Mammary epithelial cell (primary cell): ENCODE measurements around the gene ZMIZ1.

Experiments used
- EZH2 ChIP-seq: IDR thresholded peaks from 2 replicates; pipeline ENCODE4 v1.6.1; 2012; ENCODE audit warnings: low read length, inconsistent platforms, borderline replicate concordance
- TF ChIP-seq, protein P1 (sequence below), 2 donors: IDR thresholded peaks in 1 of 2; conservative IDR thresholded peaks in 1 of 2; 2 replicates each; pipeline ENCODE4 v1.5.1; 2011 to 2012; ENCODE audit warnings: inconsistent platforms in 2 of 2, low read length in 2 of 2, mild to moderate bottlenecking in 2 of 2, control low read depth in 1 of 2, low read depth in 1 of 2; ENCODE audit not compliant: insufficient read depth in 1 of 2; ENCODE audit errors: extremely low read depth in 1 of 2

DNA sequence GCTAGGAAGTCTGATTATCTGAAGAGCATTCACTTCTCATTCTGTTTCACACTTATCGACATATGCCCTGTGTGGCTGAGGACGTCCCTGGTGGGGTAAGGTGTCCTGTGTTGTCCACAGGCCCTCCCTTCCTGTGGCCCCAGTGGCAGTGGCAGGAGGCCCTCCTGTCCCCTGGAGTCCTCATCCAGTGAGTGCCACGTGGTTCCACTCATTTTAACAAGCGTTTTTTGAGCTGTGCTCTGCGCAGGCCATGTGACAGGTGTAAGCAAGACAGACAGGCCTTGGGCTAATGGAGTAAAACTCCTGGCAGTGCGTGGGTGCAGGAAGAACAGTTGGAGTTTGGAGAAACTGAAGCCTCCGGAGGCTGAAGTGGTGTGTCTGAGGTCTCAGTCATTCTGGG lies 239.2 kb downstream of the ZMIZ1 start:
- TF ChIP-seq, protein P1, sequence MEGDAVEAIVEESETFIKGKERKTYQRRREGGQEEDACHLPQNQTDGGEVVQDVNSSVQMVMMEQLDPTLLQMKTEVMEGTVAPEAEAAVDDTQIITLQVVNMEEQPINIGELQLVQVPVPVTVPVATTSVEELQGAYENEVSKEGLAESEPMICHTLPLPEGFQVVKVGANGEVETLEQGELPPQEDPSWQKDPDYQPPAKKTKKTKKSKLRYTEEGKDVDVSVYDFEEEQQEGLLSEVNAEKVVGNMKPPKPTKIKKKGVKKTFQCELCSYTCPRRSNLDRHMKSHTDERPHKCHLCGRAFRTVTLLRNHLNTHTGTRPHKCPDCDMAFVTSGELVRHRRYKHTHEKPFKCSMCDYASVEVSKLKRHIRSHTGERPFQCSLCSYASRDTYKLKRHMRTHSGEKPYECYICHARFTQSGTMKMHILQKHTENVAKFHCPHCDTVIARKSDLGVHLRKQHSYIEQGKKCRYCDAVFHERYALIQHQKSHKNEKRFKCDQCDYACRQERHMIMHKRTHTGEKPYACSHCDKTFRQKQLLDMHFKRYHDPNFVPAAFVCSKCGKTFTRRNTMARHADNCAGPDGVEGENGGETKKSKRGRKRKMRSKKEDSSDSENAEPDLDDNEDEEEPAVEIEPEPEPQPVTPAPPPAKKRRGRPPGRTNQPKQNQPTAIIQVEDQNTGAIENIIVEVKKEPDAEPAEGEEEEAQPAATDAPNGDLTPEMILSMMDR (conservative IDR thresholded peaks at IDR 0.05 in 1 of 2, IDR thresholded peaks at IDR 0.05 in 1 of 2; ENCODE audit: extremely low read depth in 1 of 2, insufficient read depth in 1 of 2, low read depth in 1 of 2, low read length in 2 of 2): no peak
- TF ChIP-seq EZH2: no peak
